Measurements from ENCODE around the gene MYO1B. TPM values are rescaled to one million over a fixed set of nuclear protein-coding genes. Genes with fewer than 3 reads are reported as not detected.

The MYO1B gene
- total and polyA plus RNA-seq, 4 donors, result 46.0 to 286 (median 88.1) TPM

DNA sequence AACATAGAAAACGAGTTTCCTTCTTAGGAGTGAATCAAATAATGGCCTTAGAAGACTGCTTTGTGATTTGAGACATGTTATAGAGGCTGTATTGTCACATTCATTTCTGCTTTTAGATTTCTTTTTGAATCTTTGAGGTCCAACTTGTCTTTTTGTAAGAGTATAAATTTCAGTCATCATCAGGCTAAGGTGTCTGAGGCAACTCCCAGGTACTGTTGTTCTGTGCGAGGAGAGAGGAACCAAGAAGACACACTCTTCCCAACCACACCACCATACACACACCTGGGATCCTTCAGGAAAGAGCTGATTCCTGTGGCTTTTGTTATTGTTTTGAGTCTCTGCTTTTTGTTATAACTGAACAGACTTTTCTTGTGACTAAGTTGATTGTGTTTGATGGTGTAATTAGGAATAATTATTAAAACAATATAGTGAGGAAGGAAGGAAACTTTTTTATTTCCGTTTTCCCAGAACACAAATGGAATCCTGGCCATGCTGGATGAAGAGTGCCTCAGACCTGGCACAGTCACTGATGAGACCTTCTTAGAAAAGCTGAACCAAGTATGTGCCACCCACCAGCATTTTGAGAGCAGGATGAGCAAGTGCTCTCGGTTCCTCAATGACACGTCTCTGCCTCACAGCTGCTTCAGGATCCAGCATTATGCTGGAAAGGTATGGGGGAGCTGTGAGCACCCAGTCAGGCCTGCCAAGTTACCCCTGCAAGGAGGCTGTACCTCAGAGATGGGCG lies 140.4 kb downstream of the MYO1B start:
- peak overlapping the region in 1 of 2 donors; percentile 57 for H3K27ac ChIP-seq (ENCODE audit: low read depth in 1 of 2, low read length in 1 of 2)
- TF ChIP-seq, protein P1, sequence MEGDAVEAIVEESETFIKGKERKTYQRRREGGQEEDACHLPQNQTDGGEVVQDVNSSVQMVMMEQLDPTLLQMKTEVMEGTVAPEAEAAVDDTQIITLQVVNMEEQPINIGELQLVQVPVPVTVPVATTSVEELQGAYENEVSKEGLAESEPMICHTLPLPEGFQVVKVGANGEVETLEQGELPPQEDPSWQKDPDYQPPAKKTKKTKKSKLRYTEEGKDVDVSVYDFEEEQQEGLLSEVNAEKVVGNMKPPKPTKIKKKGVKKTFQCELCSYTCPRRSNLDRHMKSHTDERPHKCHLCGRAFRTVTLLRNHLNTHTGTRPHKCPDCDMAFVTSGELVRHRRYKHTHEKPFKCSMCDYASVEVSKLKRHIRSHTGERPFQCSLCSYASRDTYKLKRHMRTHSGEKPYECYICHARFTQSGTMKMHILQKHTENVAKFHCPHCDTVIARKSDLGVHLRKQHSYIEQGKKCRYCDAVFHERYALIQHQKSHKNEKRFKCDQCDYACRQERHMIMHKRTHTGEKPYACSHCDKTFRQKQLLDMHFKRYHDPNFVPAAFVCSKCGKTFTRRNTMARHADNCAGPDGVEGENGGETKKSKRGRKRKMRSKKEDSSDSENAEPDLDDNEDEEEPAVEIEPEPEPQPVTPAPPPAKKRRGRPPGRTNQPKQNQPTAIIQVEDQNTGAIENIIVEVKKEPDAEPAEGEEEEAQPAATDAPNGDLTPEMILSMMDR (IDR thresholded peaks at IDR 0.05; ENCODE audit: control extremely low read depth, extremely low read depth), result no peak
- no peak overlapping the region for H3K4me3 ChIP-seq
- H3K4me1 ChIP-seq (ENCODE audit: control insufficient read depth in 5 of 5, insufficient read depth in 5 of 5, low read length in 5 of 5), result peaks cover 2 to 20% (median 8%) of the 10 kb centered on the region in 5 donors
- DNase-seq (no peak), ATAC-seq (ENCODE audit: insufficient read depth, low FRiP score) (no peak)
- no peaks in the 10 kb centered on the region for H3K9me3 ChIP-seq (ENCODE audit: control insufficient read depth in 4 of 4, insufficient read depth in 3 of 4, low read length in 3 of 4)
- H3K27me3 ChIP-seq (ENCODE audit: control insufficient read depth in 3 of 3, insufficient read depth in 3 of 3, low read length in 2 of 3), result no peaks in the 10 kb centered on the region
- H3K36me3 ChIP-seq (ENCODE audit: control insufficient read depth in 4 of 4, insufficient read depth in 4 of 4, low read length in 4 of 4), result peaks cover 3 to 41% (median 21%) of the 10 kb centered on the region in 4 donors
- 70 to 78% methylated on average over 6 of the region's 6 CpGs for WGBS, 2 donors
- H3K9ac ChIP-seq (ENCODE audit: insufficient read depth in 1 of 2, low read length in 2 of 2), result no peak overlapping the region

DNA sequence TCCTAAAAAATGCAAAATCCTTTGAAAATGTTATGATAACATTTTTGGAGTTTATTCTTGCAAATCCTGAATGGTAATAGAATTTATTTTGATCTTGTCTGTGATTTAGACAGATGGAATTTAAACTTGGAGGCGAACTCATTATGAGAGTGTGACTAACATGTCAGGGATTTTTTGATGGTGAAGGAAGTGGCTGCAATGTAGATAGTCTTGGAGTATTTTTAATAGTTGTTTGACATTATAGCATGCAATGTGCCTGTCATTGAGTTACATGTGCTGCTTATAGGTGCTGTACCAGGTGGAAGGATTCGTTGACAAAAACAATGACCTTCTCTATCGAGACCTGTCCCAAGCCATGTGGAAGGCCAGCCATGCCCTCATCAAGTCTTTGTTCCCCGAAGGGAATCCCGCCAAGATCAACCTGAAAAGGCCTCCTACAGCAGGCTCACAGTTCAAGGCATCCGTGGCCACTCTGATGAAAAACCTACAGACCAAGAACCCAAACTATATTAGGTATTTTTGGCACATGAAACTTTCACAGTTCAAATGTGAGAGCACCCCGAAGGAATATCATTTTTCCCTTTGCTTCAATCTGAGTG lies 141.8 kb downstream of the MYO1B start:
- peaks cover 3 to 48% (median 28%) of the 10 kb centered on the region in 4 donors for H3K36me3 ChIP-seq (ENCODE audit: control insufficient read depth in 4 of 4, insufficient read depth in 4 of 4, low read length in 4 of 4)
- no peaks in the 10 kb centered on the region for H3K9me3 ChIP-seq (ENCODE audit: control insufficient read depth in 4 of 4, insufficient read depth in 3 of 4, low read length in 3 of 4)
- peak overlapping the region in 1 of 2 donors; percentile 70 for H3K27ac ChIP-seq (ENCODE audit: low read depth in 1 of 2, low read length in 1 of 2)
- no peak for ATAC-seq (ENCODE audit: insufficient read depth, low FRiP score)
- no peaks in the 10 kb centered on the region for H3K27me3 ChIP-seq (ENCODE audit: control insufficient read depth in 3 of 3, insufficient read depth in 3 of 3, low read length in 2 of 3)
- no peak overlapping the region for H3K9ac ChIP-seq (ENCODE audit: insufficient read depth in 1 of 2, low read length in 2 of 2)
- H3K4me1 ChIP-seq (ENCODE audit: control insufficient read depth in 5 of 5, insufficient read depth in 5 of 5, low read length in 5 of 5), result peaks cover 2 to 16% (median 8%) of the 10 kb centered on the region in 5 donors
- TF ChIP-seq, protein P1 (IDR thresholded peaks at IDR 0.05; ENCODE audit: control extremely low read depth, extremely low read depth), result no peak
- WGBS, 2 donors, result 85 to 86% methylated on average over 7 of the region's 7 CpGs
- no peak overlapping the region for H3K4me3 ChIP-seq
- DNase-seq, result no peak

DNA sequence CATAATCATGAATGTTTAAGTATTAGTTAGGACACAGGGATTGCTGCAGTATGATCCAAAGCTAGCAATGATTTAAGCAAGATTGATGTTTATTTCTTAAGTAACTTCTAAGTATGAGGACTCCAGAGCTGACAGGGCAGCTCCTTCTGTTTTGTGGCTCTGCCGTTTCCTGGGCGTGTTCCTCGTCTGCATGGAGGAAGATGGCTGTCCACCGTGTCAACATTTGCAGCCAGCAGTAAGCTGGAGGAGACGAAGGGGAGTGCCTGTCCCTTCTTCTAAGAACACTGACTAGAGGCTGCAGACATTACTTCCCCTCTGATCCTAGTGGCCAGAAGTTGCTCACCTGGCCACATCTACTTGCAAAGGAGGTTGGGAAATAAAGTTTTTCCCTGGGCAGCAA lies 144.1 kb downstream of the MYO1B start:
- Histone ChIP-seq H3K36me3 (ENCODE audit: control insufficient read depth in 4 of 4, insufficient read depth in 4 of 4, low read length in 4 of 4) (peaks cover 3 to 61% (median 29%) of the 10 kb centered on the region in 4 donors), H3K4me3 (no peak overlapping the region), H3K4me1 (ENCODE audit: control insufficient read depth in 5 of 5, insufficient read depth in 5 of 5, low read length in 5 of 5) (peaks cover 0 to 3% (median 0%) of the 10 kb centered on the region in 5 donors), H3K9ac (ENCODE audit: insufficient read depth in 1 of 2, low read length in 2 of 2) (no peak overlapping the region), H3K9me3 (ENCODE audit: control insufficient read depth in 4 of 4, insufficient read depth in 3 of 4, low read length in 3 of 4) (no peaks in the 10 kb centered on the region), H3K27ac (ENCODE audit: low read depth in 1 of 2, low read length in 1 of 2) (no peak overlapping the region), H3K27me3 (ENCODE audit: control insufficient read depth in 3 of 3, insufficient read depth in 3 of 3, low read length in 2 of 3) (no peaks in the 10 kb centered on the region)
- WGBS, 2 donors, result 82 to 84% methylated on average over 5 of the region's 5 CpGs
- TF ChIP-seq, protein P1 (IDR thresholded peaks at IDR 0.05; ENCODE audit: control extremely low read depth, extremely low read depth), result no peak
- no peak for DNase-seq
- no peak for ATAC-seq (ENCODE audit: insufficient read depth, low FRiP score)
